Activated naive CD4-positive, alpha-beta T cell treated with anti-CD3 and anti-CD28 coated beads, Interleukin-2, amount 50 U/mL, for 16 hours (primary cell): ENCODE results near the gene ZNF331.
"Not testable (repeated sequence)": the region's sequence is repeated elsewhere in the genome, so short reads cannot be mapped to it uniquely, and the experiment has no call there.

Experiments used
- DNase-seq: peaks from one replicate; pipeline ENCODE4 v3.0.0-alpha.2; 2020

The ZNF331 gene

GRCh38 chr19:53537521-53538377 lies at the start of gene ZNF331:
ZNF331 (plus strand) TSS chr19:53538145; CDS start chr19:53569377, 31,232 bp downstream.
- peak; percentile 90 for DNase-seq

- DNase-seq, result no peak
Observed at GRCh38 chr19:53492153-53492552, 45.8 kb upstream of the ZNF331 start.

DNA sequence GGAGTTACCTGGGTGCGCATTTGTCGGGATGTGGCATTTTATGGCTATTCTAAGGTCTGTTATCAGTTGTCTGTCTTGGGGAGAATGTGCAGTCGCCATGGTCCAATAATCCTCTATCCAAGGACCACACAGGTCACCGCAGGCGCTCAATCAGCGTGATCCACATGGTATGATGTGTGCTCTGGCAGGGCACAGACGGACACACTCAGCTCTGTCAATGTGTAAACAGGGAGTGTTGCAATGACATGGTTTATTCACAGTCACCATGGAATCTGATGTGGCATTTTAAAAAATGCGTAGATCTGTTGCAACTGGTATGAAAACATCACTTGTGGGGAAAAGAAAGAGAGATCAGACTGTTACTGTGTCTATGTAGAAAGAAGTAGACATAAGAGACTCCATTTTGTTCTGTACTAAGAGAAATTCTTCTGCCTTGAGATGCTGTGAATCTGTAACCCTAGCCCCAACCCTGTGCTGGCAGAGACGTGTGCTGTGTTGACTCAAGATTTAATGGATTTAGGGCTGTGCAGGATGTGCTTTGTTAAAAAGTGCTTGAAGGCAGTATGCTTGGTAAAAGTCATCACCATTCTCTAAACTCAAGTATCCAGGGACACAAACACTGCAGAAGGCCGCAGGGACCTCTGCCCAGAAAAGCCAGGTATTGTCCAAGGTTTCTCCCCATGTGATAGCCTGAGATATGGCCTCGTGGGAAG lies 40.5 kb upstream of the ZNF331 start:
- not testable (repeated sequence) for DNase-seq

GRCh38 chr19:53498024-53498395 lies 39.9 kb upstream of the ZNF331 start:
- DNase-seq, result not testable (repeated sequence)

DNA sequence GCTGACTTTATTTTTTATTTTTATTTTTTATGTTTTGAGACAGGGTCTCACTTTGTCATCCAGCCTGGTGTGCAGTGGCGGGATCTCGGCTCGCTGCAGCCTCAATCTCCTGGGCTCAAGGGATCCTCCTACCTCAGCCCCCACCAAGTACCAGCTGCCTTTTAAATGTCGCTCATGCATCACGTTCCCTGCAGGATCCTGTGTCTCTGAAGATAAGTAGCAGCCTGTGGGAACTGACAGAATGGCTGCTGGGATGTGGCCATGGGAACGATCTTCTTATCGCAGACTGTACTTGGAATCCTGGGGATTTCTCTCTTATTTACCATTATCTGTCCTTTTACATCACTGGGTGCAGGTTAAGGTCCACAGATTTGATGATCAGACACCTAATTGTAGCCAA lies 34.8 kb upstream of the ZNF331 start:
- DNase-seq, result not testable (repeated sequence)

- DNase-seq, result not testable (repeated sequence)
Observed at GRCh38 chr19:53503671-53504364, 34.1 kb upstream of the ZNF331 start.

DNA sequence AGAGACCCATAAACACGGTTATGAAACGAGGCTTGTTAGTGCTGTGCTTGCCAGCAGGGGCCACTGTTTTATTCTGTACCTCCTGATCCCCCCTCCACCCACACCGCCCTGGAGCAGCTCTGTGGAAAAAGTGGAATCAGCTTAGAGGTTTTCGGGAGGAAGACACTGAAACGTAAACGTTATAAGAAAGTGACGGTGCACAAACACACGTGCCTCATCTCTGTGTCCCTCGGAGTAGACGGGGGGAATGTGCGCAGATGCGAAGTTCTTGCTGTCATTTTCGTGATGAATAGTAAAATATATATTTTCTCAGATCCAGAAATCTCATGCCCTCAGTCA lies 33.6 kb upstream of the ZNF331 start:
- not testable (repeated sequence) for DNase-seq

GRCh38 chr19:53504885-53505284 lies 33.1 kb upstream of the ZNF331 start:
- no peak for DNase-seq

- DNase-seq, result no peak
Observed at GRCh38 chr19:53506728-53507127, 31.2 kb upstream of the ZNF331 start.

- DNase-seq, result no peak
Observed at GRCh38 chr19:53507523-53508442, 30.2 kb upstream of the ZNF331 start.

DNA sequence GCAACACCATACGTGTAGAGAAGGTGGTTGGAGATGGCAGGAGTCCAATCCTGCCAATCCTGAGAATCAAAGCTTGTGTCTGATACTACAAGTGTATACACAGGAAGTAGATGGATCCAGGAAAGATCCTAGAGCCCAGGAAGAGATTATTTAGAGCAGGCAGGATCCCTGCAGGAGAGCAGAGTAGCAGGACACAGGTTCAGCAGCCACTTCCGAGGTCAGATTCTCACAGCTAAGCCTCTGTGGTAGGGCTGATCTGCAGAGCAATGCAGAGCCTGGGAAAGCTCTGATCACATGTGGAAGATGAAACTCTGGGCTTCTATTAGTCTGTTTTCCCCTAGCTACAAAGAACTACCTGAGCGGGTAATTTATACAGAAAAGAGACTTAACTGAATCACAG lies 28.5 kb upstream of the ZNF331 start:
- no peak for DNase-seq

- no peak for DNase-seq
Observed at GRCh38 chr19:53509845-53510244, 28.1 kb upstream of the ZNF331 start.

DNA sequence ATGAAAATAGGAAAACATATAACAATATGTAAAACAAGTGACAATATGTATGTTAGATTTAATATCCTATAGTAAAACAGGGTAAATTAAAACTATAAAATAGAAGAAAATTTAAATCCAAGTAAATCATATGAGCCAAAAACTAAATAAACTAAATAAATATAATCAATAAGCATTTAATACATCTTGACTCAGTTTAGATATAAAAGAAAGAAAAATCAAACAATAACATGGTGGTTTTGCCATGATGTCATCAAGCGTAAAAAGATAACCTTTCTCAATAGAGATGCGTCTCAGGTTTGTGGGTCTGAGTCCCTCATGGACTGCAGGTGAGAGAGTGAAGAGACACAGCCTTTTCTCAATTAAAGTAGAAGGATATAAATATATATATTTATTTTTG lies 26.6 kb upstream of the ZNF331 start:
- DNase-seq, result no peak

GRCh38 chr19:53511933-53512374 lies 26.0 kb upstream of the ZNF331 start:
- peak; percentile 45 for DNase-seq

GRCh38 chr19:53515047-53515446 lies 22.9 kb upstream of the ZNF331 start:
- not testable (repeated sequence) for DNase-seq

- DNase-seq, result no peak
Observed at GRCh38 chr19:53517114-53517741, 20.7 kb upstream of the ZNF331 start.

- DNase-seq, result no peak
Observed at GRCh38 chr19:53518121-53518520, 19.8 kb upstream of the ZNF331 start.

GRCh38 chr19:53518716-53519115 lies 19.2 kb upstream of the ZNF331 start:
- no peak for DNase-seq

DNA sequence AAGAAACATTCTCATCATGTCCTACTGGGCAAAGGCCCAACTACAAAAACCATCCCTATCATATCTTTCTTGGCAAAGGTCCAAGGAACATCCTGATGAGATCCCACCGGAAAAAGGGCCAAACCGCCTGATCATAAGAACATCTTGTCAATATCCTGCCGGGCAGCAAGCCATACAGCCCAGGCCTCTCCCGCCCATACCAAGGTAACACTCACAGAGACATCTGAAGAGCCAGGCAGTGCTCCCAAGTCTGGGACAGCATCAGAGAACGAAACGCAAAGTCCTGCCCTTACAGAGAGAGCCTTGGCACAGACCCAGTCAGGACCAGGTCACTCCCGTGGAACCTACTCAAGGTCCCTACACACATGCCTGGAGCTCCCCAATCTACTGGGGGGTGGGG lies 18.5 kb upstream of the ZNF331 start:
- no peak for DNase-seq

- no peak for DNase-seq
Observed at GRCh38 chr19:53520163-53520546, 17.8 kb upstream of the ZNF331 start.

GRCh38 chr19:53520547-53521372 lies 17.2 kb upstream of the ZNF331 start:
- DNase-seq, result peak; percentile 89
